T-helper 17 cell (primary cell): ENCODE measurements around the gene SELENOS. TPM values are rescaled to one million over a fixed set of nuclear protein-coding genes. Genes with fewer than 3 reads are reported as not detected.

Experiments
- ATAC-seq: fragments of 150-1000 bp; cut with Tn5 transposase; 2 replicates; pipeline ENCODE4 v1.10.0; 2021; ENCODE audit warnings: mild to moderate bottlenecking, moderate library complexity
- DNase-seq, 3 donors: peaks; one replicate each; pipeline versions ENCODE4 v3.0.0 to v3.0.0-alpha.2; 2020 to 2021
- H3K9me3 ChIP-seq: one replicate; pipeline ENCODE4 v1.7.0; 2013; ENCODE audit warnings: low read length, mild to moderate bottlenecking; ENCODE audit not compliant: control insufficient read depth, poor library complexity, severe bottlenecking
- H3K27ac Mint-ChIP-seq: one replicate; pipeline ENCODE4 v1.8.0; 2022; ENCODE audit warnings: mild to moderate bottlenecking, moderate library complexity, mixed read lengths
- H3K27me3 Mint-ChIP-seq: one replicate; pipeline ENCODE4 v1.8.0; 2022; ENCODE audit warnings: mixed read lengths
- H3K36me3 Mint-ChIP-seq: one replicate; pipeline ENCODE4 v1.8.0; 2022; ENCODE audit warnings: low read depth, mixed read lengths
- H3K4me1 Mint-ChIP-seq: one replicate; pipeline ENCODE4 v1.8.0; 2022; ENCODE audit warnings: mild to moderate bottlenecking, mixed read lengths
- H3K4me3 Mint-ChIP-seq: one replicate; pipeline ENCODE4 v1.8.0; 2022; ENCODE audit warnings: mild to moderate bottlenecking, moderate library complexity, mixed read lengths
- total RNA-seq, 4 donors: library from RNA in 2 of 4; stranded (reverse) in 2 of 4; gene quantifications; one replicate each; pipeline ENCODE4 v1.2.3 and lab custom pipeline; 2022 to 2026

The SELENOS gene
- total RNA-seq, 2 donors from 2014 or later, result 28.0 to 36.3 TPM

DNA sequence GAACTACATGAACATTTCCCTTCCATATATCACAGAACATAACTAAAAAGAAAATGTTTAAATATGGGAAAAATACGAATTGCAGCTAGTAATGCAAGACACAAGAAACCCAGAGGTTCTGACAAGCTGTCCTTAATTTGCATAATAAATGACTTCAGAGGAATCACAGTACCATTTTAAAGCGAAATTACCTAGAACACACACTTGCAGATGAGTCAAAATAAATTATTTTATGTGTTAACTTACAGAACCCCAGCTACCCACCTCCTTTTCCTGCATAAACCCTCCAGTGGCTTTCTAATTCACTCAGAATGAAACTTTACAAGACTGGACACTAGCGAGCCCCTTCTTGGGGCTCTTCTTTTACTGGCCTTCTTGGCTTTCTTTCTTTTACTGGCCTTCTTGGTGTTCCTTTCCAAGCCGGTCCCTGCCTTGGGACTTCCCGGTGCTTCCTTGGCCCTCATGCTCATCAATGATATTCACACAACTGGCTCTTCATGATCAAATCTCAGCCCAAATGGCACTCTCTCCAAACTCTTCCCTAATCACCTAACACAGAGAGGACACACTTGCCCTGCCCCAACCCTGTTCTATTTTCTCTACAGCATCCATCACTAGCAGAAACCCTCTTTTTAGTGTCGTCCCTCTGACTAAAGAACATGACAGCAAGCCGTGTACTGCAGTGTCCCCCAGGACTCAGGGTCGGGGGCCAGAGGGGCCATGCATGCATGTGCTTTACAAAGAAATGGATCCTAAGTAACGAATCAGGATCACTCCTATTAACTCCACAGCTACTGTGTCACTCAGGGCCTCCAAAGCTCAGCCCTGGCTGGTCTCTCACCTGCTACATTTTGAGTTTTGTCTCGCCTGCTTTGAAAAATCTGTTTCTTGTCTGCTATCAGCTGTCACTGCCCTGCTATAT is 30.2 kb downstream of the SELENOS start:
- DNase-seq (no peak), ATAC-seq (no peak)
- Mint-ChIP-seq H3K27ac (peak overlapping the region; percentile 72), H3K36me3 (no peaks in the 10 kb centered on the region), H3K4me3 (peak overlapping the region; percentile 44), H3K4me1 (peaks cover 60% of the 10 kb centered on the region), H3K27me3 (no peaks in the 10 kb centered on the region)
- H3K9me3 ChIP-seq, result no peaks in the 10 kb centered on the region

GRCh38 chr15:101246391-101246790 is 30.9 kb downstream of the SELENOS start:
- H3K4me1 Mint-ChIP-seq, result peaks cover 63% of the 10 kb centered on the region
- H3K27ac Mint-ChIP-seq, result peak overlapping the region; percentile 9
- peak overlapping the region; percentile 12 for H3K4me3 Mint-ChIP-seq
- H3K27me3 Mint-ChIP-seq, result no peaks in the 10 kb centered on the region
- H3K9me3 ChIP-seq, result no peaks in the 10 kb centered on the region
- no peaks in the 10 kb centered on the region for H3K36me3 Mint-ChIP-seq
- no peak for ATAC-seq
- no peak for DNase-seq

DNA sequence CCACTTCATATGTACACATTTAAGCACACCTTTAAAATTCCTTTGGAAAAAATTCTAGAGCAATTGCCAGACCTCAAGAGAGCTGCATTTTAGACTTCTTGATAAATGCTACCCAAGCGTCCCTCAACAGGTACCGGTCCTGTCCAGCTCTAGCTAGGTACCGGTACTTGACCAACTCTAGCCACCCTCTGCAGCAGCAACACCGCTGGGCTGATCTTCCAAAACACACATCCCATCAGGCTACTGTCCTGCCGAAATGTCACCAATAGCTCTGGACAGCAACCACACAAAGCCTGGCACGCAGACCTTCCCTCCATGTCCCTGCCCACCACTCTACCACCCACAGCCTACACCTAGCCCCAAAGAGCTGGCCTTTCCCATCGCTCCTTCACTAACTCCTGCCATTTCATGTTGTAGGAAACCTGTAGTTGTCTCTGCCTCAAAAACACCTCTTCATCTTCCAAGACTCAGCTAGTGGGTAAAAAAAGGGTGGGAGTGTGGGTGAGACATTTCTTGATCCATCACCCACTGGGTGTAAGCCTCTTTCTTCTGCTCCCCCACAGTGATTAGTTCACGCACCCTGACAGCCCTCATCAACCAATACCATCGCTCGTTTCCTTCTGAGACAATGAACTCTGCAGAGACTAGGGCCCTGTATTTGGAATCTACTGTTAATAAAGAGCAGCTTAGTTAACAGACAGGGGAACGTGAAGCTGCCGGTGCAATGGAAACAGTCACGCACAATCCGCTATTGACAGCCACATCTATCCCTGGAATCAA is 32.2 kb downstream of the SELENOS start:
- Mint-ChIP-seq H3K4me3 (peak overlapping the region; percentile 58), H3K4me1 (peaks cover 55% of the 10 kb centered on the region), H3K27me3 (no peaks in the 10 kb centered on the region), H3K36me3 (no peaks in the 10 kb centered on the region), H3K27ac (peak overlapping the region; percentile 93)
- no peak for DNase-seq
- ATAC-seq, result no peak
- H3K9me3 ChIP-seq, result no peaks in the 10 kb centered on the region

DNA sequence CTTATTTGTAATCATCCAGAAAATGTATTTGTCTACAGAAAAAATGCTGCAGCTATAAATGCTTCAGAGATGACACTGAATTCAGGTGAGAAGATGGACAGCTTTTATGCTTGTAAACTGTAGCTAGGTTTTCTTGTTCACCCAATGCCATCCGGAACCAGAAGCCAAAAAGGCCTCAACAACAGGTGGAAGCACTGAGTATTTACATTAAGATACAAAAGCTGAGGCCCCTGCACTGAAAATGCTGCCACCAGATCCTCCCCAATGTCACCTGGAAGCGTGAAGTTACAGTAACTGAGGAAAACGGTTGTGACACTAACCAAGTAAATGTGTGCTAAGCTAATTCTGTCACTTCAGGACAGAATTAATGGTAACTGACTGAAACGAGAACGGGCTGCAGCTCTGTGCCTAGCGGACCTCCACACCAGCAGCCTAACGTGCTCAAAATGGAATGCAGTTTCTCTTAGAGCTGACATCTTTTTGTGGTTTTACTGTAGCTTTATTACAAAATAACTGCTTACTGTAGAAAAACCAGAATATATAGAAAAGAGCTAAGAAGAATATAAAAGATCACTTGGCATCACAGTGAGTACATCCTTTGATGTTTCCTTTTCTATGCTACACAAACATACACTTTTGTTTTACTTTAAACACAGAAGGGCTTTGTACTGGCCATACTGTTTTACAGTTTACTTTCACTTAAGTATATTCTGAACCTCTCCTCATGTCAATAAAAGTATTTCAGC is 33.1 kb downstream of the SELENOS start:
- peaks cover 57% of the 10 kb centered on the region for H3K4me1 Mint-ChIP-seq
- no peak for ATAC-seq
- DNase-seq, result no peak
- H3K9me3 ChIP-seq, result no peaks in the 10 kb centered on the region
- H3K27me3 Mint-ChIP-seq, result no peaks in the 10 kb centered on the region
- peak overlapping the region; percentile 93 for H3K27ac Mint-ChIP-seq
- H3K4me3 Mint-ChIP-seq, result peak overlapping the region; percentile 58
- no peaks in the 10 kb centered on the region for H3K36me3 Mint-ChIP-seq

DNA sequence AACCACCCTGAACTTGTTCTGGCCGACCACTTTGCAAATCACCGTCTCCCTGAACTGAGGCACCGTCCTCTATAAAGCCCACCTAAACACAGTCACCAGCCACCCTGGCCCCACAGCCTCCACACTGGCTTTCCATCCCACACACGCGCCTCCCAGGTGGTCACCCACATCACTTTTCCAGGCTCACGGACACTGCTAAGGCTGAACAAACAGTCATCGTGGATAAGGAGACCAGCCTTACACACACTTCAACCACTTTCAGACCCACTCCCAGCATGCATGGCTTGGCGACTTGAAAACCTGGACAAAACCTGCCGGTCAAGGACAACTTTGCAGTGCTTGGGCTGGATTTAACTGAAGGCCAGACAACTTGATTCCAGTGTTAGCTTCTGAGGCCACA is 33.9 kb downstream of the SELENOS start:
- DNase-seq (no peak), ATAC-seq (no peak)
- Mint-ChIP-seq H3K27me3 (no peaks in the 10 kb centered on the region), H3K4me3 (peak overlapping the region; percentile 63), H3K36me3 (no peaks in the 10 kb centered on the region), H3K27ac (peak overlapping the region; percentile 93), H3K4me1 (peaks cover 59% of the 10 kb centered on the region)
- H3K9me3 ChIP-seq, result no peaks in the 10 kb centered on the region

DNA sequence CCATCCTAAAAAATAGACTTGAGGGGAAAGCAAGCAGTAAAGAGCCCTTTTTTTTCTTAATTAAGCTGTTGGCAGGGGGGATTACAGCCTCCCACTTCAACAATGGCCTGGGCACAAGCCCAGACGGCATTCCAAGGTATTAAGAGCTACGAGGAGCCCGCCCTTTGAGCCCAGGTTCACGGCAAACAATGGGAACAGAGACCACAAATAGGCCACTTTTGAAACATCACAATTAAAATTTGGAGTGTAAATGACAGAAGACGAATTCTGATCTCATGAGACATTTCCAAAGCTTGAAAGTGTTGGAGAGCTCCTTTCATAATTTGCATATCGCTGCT is 34.3 kb downstream of the SELENOS start:
- Mint-ChIP-seq H3K36me3 (no peaks in the 10 kb centered on the region), H3K27me3 (no peaks in the 10 kb centered on the region)
- no peak for DNase-seq

GRCh38 chr15:101242160-101242998 is 34.9 kb downstream of the SELENOS start:
- Mint-ChIP-seq H3K27me3 (no peaks in the 10 kb centered on the region), H3K36me3 (no peaks in the 10 kb centered on the region), H3K4me3 (peak overlapping the region; percentile 80), H3K4me1 (peaks cover 55% of the 10 kb centered on the region), H3K27ac (peak overlapping the region; percentile 93)
- ATAC-seq (peak; percentile 94), DNase-seq (peak; percentile 16 to 42 (median 32))
- no peaks in the 10 kb centered on the region for H3K9me3 ChIP-seq

More for the DNA sequence above, 34.3 kb downstream of the SELENOS start:
- ATAC-seq, result no peak
- peaks cover 59% of the 10 kb centered on the region for H3K4me1 Mint-ChIP-seq
- peak overlapping the region; percentile 93 for H3K27ac Mint-ChIP-seq
- no peaks in the 10 kb centered on the region for H3K9me3 ChIP-seq
- peak overlapping the region; percentile 80 for H3K4me3 Mint-ChIP-seq

DNA sequence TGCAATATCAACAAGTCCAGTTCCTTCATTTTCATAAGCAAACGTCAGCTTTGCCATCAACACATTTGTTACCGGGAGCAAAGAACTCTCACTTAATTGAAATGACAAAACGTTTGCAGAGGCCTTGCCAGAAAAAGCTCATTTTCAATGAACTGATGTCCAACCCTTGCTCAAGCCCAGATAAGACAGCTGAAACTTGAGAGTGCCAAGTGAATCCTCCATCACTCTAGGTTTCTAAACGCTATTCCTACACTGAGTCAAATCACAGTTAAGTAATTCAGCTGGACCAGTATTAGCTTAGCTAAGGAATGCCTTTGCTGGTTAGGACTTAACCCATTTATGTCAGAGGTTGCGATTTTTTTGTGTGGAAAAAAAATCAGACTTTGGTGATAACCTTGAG is 36.9 kb downstream of the SELENOS start:
- no peak for DNase-seq
- ATAC-seq, result no peak
- no peaks in the 10 kb centered on the region for H3K27me3 Mint-ChIP-seq
- H3K4me1 Mint-ChIP-seq, result peaks cover 45% of the 10 kb centered on the region
- peak overlapping the region; percentile 47 for H3K27ac Mint-ChIP-seq
- no peak overlapping the region for H3K4me3 Mint-ChIP-seq
- H3K36me3 Mint-ChIP-seq, result no peaks in the 10 kb centered on the region
- H3K9me3 ChIP-seq, result no peaks in the 10 kb centered on the region

DNA sequence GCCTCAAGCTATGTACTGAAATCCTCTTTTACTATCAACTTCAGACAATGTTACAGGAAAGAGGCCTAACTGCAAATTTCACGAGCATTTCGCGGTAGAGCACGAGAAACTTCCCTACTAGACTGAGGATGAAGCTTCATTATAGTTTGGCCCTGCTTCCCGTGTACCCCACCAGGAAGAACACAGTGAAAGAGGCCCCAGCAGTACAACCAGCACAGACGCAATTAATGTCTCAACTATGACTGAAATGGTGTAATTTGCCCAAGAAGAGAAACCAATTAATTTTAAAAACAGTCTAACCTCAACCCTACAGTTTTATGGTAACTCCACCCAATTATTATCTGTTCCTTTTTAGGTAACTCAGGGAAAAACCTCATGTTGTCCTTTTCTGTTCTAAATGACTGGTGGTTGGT is 37.6 kb downstream of the SELENOS start:
- Mint-ChIP-seq H3K36me3 (no peaks in the 10 kb centered on the region), H3K4me1 (peaks cover 39% of the 10 kb centered on the region), H3K27ac (peak overlapping the region; percentile 47), H3K4me3 (peak overlapping the region; percentile 59), H3K27me3 (no peaks in the 10 kb centered on the region)
- ATAC-seq (no peak), DNase-seq (no peak)
- no peaks in the 10 kb centered on the region for H3K9me3 ChIP-seq

DNA sequence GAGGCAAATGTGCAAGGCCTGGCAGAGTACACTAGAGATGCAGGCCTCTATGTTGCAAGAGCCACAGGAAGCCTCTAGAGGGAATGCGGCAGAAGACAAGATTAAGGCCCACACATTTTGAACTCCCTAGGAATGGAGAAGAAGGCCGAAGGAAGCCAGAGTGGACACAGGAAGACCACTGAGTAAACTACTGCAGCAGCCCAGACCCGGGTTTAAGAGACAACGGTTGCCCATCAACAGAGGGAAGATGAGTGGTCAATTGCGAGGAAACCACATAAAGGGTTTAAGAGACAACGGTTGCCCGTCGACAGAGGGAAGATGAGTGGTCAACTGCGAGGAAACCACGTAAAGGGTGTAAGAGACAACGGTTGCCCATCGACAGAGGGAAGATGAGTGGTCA is 40.0 kb downstream of the SELENOS start:
- H3K9me3 ChIP-seq, result no peaks in the 10 kb centered on the region
- peaks cover 28% of the 10 kb centered on the region for H3K4me1 Mint-ChIP-seq
- no peak for DNase-seq
- ATAC-seq, result no peak
- no peaks in the 10 kb centered on the region for H3K36me3 Mint-ChIP-seq
- no peaks in the 10 kb centered on the region for H3K27me3 Mint-ChIP-seq
- no peak overlapping the region for H3K27ac Mint-ChIP-seq
- H3K4me3 Mint-ChIP-seq, result no peak overlapping the region

DNA sequence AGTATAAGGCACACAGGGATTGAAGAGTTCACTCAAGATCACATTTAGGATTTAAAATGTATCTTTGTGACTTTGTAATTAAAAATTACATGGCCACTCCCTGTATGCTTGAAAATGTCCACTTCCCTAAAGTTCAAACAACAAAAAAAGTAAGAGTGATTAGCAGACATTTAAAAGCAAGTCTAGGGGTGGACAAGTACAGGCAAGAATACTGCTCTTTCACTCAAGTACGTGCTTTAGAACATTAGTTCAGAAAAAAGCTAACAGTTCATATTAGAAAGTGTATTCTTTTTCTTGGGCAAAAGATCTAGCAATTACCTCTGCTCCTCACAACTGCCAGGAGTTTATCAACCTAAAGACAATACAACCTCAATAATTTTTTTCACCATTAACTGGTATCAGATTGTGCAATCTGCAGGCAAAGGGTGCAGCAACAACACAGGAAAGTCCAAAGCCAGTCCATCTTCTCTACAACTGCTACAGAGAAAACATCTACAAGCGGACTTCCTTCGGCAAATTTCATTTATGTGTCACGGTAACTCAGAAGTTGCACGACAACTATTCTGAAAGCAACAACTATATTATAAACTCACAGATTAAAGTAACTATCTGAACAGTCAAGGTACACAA is 43.5 kb downstream of the SELENOS start:
- no peak for ATAC-seq
- Mint-ChIP-seq H3K4me1 (peaks cover 17% of the 10 kb centered on the region), H3K27me3 (no peaks in the 10 kb centered on the region), H3K4me3 (no peak overlapping the region), H3K27ac (no peak overlapping the region), H3K36me3 (no peaks in the 10 kb centered on the region)
- no peaks in the 10 kb centered on the region for H3K9me3 ChIP-seq
- no peak for DNase-seq

DNA sequence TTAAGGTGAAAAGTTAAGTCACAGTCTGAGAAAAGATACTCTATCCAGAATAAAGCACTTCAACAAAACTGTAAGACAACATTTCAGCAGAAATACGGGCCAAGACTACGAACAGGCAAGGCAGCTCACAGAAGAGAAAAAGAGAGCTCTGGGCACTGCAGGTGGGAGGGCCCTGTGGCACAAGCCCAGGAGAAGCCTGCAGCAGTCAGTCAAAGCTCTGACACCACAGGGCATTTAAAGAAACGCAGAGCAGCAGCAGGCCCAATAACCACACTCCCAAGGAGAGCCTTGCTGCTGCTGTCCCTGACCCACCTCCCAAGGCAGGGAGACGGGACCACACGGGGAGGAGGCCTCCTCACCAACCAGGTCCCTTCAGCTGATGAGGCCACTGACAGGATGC is 44.6 kb downstream of the SELENOS start:
- ATAC-seq (no peak), DNase-seq (no peak)
- Mint-ChIP-seq H3K27ac (peak overlapping the region; percentile 37), H3K4me3 (no peak overlapping the region), H3K27me3 (no peaks in the 10 kb centered on the region), H3K4me1 (peaks cover 15% of the 10 kb centered on the region), H3K36me3 (peaks cover 2% of the 10 kb centered on the region)
- peaks cover 4% of the 10 kb centered on the region for H3K9me3 ChIP-seq
